A673 (cell line): ENCODE results near the gene SCRN1. TPM values are rescaled to one million over a fixed set of nuclear protein-coding genes. Genes with fewer than 3 reads are reported as not detected.
A peak's percentile ranks its signal among the peaks of the same experiment; 100 is the strongest.

Experiments
- BruUV-seq: library from RNA; stranded (reverse); fragments of 400-500 nt; replicated peaks from 2 replicates; lab custom pipeline; 2021; lab: Mats Ljungman, UMichigan
- CTCF ChIA-PET: fragments of 300-600 bp; sonication (Branson Sonifier 250); formaldehyde crosslinking; loops from one replicate; lab custom pipeline; 2022; ENCODE audit warnings: antibody characterized with exemption; lab: Charles Lee
- POLR2A ChIA-PET: fragments of 300-600 bp; sonication (Branson Sonifier 250); formaldehyde crosslinking; loops from one replicate; lab custom pipeline; 2022; ENCODE audit warnings: antibody characterized with exemption; ENCODE audit not compliant: low non-redundant PET; lab: Charles Lee
- DNase-seq: peaks from one replicate; pipeline ENCODE4 v3.0.0-alpha.2; 2015; ENCODE audit warnings: low spot score
- H3K27ac ChIP-seq: fragments of 200-600 bp; sonication (generic); 2 replicates; pipeline ENCODE4 v1.5.1; 2016; ENCODE audit warnings: mixed run types, low read depth, mild to moderate bottlenecking, mixed read lengths, antibody characterized with exemption, low read length; ENCODE audit not compliant: poor library complexity, severe bottlenecking
- H3K27me3 ChIP-seq: fragments of 200-600 bp; sonication (generic); replicated peaks from 2 replicates; pipeline ENCODE4 v1.6.1; 2017; ENCODE audit warnings: mixed run types, low read depth, mild to moderate bottlenecking, mixed read lengths, antibody characterized with exemption, low read length; ENCODE audit not compliant: insufficient read depth, poor library complexity
- H3K36me3 ChIP-seq: fragments of 200-600 bp; sonication (generic); 2 replicates; pipeline ENCODE4 v1.6.1; 2016; ENCODE audit warnings: mixed run types, mild to moderate bottlenecking, mixed read lengths, antibody characterized with exemption, low read length; ENCODE audit not compliant: insufficient read depth, poor library complexity, severe bottlenecking
- H3K4me1 ChIP-seq: fragments of 200-600 bp; sonication (generic); 2 replicates; pipeline ENCODE4 v1.6.1; 2017; ENCODE audit warnings: mixed run types, mild to moderate bottlenecking, mixed read lengths, antibody characterized with exemption, low read length; ENCODE audit not compliant: insufficient read depth, poor library complexity, severe bottlenecking
- H3K4me3 ChIP-seq: fragments of 200-600 bp; sonication (generic); 2 replicates; pipeline ENCODE4 v1.5.1; 2016; ENCODE audit warnings: low read depth, mixed run types, mild to moderate bottlenecking, mixed read lengths, low read length; ENCODE audit not compliant: poor library complexity, severe bottlenecking
- H3K9me3 ChIP-seq: fragments of 200-600 bp; sonication (generic); 2 replicates; pipeline ENCODE4 v1.6.1; 2016; ENCODE audit warnings: mixed run types, low read depth, mild to moderate bottlenecking, mixed read lengths, antibody characterized with exemption, low read length; ENCODE audit not compliant: poor library complexity, severe bottlenecking
- CTCF ChIP-seq: fragments of 300-800, 200-600 bp; sonication (generic); conservative IDR thresholded peaks from 2 replicates; pipeline ENCODE4 v1.5.1; 2017; ENCODE audit warnings: low read depth, mild to moderate bottlenecking, antibody characterized with exemption, low read length, moderate library complexity, mixed read lengths
- EZH2 ChIP-seq: fragments of 200-600 bp; sonication (generic); IDR thresholded peaks from 2 replicates; pipeline ENCODE4 v1.6.1; 2017; ENCODE audit warnings: borderline replicate concordance, low read depth, mild to moderate bottlenecking, mixed read lengths, antibody characterized with exemption, low read length; ENCODE audit not compliant: poor library complexity, severe bottlenecking
- intact Hi-C: fragments of 100-400 bp; cut with micrococcal nuclease; formaldehyde crosslinking; loops from one replicate; pipeline ENCODE4 v1.10.0; 2022; ENCODE audit not compliant: unreplicated experiment
- total RNA-seq: library from RNA; stranded (reverse); gene quantifications from 2 replicates; pipeline ENCODE4 v1.2.3, GENCODE V29; 2021

The SCRN1 gene
- total RNA-seq, 1 experiment from 2014 or later: 83.9 TPM

GRCh38 chr7:29950480-29950879 is 39.1 kb downstream of the SCRN1 start:
- no peak for DNase-seq
- ChIA-PET CTCF (no interaction called here), POLR2A (no interaction called here)
- BruUV-seq: no TSS peak
- no peak overlapping the region for H3K27ac ChIP-seq
- intact Hi-C loops: no loop called here
- no peaks in the 10 kb centered on the region for H3K4me1 ChIP-seq
- no peak for TF ChIP-seq CTCF
- no peak for TF ChIP-seq EZH2
- no peak overlapping the region for H3K4me3 ChIP-seq
- H3K9me3 ChIP-seq: no peaks in the 10 kb centered on the region
- H3K36me3 ChIP-seq: peaks cover 14% of the 10 kb centered on the region
- H3K27me3 ChIP-seq: no peaks in the 10 kb centered on the region

DNA sequence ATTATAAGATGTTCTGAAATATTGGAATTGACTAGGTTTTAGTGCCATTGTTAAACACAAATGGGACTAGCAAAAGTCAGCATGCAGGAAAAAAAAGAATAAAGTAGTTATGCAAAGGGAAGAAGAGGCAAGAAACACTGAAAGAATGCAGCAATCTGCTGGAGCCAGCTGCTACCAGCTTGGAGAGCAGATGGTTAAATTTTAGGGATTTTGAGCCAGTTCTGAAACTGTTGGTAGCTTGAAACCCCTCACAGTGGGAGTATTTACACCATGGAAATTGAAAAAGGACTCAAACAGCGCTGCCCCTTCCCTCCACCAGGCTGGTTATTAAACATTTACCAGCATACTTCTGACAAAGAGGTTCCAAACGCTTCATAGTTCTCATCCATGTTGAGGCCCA is 41.0 kb downstream of the SCRN1 start:
- Histone ChIP-seq H3K4me1 (no peaks in the 10 kb centered on the region), H3K27me3 (no peaks in the 10 kb centered on the region), H3K36me3 (peaks cover 19% of the 10 kb centered on the region), H3K27ac (no peak overlapping the region), H3K9me3 (no peaks in the 10 kb centered on the region), H3K4me3 (no peak overlapping the region)
- ChIA-PET POLR2A (no interaction called here), CTCF (interaction anchor here (0.8 kb wide), 1 partner anchor 27 kb away, joined by 4 read pairs; no protein-coding TSS in a partner anchor)
- TF ChIP-seq CTCF: no peak
- TF ChIP-seq EZH2: no peak
- intact Hi-C loops: no loop called here
- no TSS peak for BruUV-seq
- no peak for DNase-seq

- peak; percentile 42 for DNase-seq
- TF ChIP-seq EZH2 (no peak), CTCF (peak; percentile 49; the same call in 1 of the 2 replicates)
- Histone ChIP-seq H3K27me3 (no peaks in the 10 kb centered on the region), H3K9me3 (no peaks in the 10 kb centered on the region), H3K4me1 (no peaks in the 10 kb centered on the region), H3K27ac (no peak overlapping the region), H3K36me3 (peaks cover 28% of the 10 kb centered on the region), H3K4me3 (no peak overlapping the region)
- BruUV-seq: no TSS peak
- CTCF ChIA-PET: interaction anchor here (0.6 kb wide), 1 partner anchor 288 kb away, joined by 3 read pairs; no protein-coding TSS in a partner anchor
- POLR2A ChIA-PET: interaction anchor here (0.6 kb wide), 1 partner anchor 20 kb away, joined by 3 read pairs; no protein-coding TSS in a partner anchor
- intact Hi-C loops: loop anchor here (2.0 kb wide), 1 partner anchor 116 kb away; no protein-coding TSS in a partner anchor
Measured at GRCh38 chr7:29946428-29947186, 43.0 kb downstream of the SCRN1 start.
